Breast epithelium (tissue), 3 donors: Measurements from ENCODE around the gene MMAA.

ENCODE experiments used
- POLR2A ChIP-seq: fragments of 450-650 bp; IDR thresholded peaks from one replicate; pipeline ENCODE4 v1.6.1; 2016; ENCODE audit warnings: antibody characterized with exemption, mild to moderate bottlenecking, moderate library complexity
- POLR2AphosphoS5 ChIP-seq, 3 donors: sonication (generic); formaldehyde crosslinking; IDR thresholded peaks; one replicate each; pipeline ENCODE4 v1.6.1; 2017; ENCODE audit warnings: antibody characterized with exemption in 3 of 3
- TF ChIP-seq, protein P1 (sequence below), 3 donors: fragments of 450-650 bp; IDR thresholded peaks; one replicate each; pipeline ENCODE4 v1.5.1; 2016 to 2017; ENCODE audit warnings: antibody characterized with exemption in 3 of 3, mild to moderate bottlenecking in 3 of 3, moderate library complexity in 3 of 3

DNA sequence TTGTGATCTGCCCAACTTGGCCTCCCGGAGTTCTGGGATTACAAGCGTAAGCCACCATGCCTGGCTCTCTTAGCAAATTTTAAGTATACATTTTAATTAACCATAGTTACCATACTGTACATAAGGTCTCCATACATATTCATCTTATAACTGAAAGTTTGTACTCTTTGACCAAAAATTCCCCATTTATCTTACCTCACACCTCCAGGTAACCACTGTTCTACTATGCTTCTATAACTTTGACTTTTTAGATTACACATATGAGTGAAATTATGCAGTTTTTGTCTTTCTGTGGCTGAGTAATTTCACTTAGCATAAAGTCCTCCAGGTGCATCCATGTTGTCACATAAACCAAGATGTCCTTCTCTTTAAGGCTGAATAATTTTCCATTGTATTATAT is 78.1 kb downstream of the MMAA start:
- TF ChIP-seq, protein P1, sequence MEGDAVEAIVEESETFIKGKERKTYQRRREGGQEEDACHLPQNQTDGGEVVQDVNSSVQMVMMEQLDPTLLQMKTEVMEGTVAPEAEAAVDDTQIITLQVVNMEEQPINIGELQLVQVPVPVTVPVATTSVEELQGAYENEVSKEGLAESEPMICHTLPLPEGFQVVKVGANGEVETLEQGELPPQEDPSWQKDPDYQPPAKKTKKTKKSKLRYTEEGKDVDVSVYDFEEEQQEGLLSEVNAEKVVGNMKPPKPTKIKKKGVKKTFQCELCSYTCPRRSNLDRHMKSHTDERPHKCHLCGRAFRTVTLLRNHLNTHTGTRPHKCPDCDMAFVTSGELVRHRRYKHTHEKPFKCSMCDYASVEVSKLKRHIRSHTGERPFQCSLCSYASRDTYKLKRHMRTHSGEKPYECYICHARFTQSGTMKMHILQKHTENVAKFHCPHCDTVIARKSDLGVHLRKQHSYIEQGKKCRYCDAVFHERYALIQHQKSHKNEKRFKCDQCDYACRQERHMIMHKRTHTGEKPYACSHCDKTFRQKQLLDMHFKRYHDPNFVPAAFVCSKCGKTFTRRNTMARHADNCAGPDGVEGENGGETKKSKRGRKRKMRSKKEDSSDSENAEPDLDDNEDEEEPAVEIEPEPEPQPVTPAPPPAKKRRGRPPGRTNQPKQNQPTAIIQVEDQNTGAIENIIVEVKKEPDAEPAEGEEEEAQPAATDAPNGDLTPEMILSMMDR (IDR thresholded peaks at IDR 0.05): no peak
- TF ChIP-seq POLR2A (no peak), POLR2AphosphoS5 (IDR thresholded peaks at IDR 0.05) (no peak)
